Caco-2 (cell line): ENCODE results near the gene ELL2. TPM values are rescaled to one million over a fixed set of nuclear protein-coding genes. Genes with fewer than 3 reads are reported as not detected.

Experiments used
- BruUV-seq: library from RNA; stranded (reverse); fragments of 400-500 nt; replicated peaks from 2 replicates; lab custom pipeline; 2021; lab: Mats Ljungman, UMichigan
- CTCF ChIA-PET: fragments of 300-600 bp; sonication (Branson Sonifier 250); formaldehyde crosslinking; loops from one replicate; lab custom pipeline; 2022; ENCODE audit warnings: antibody characterized with exemption; lab: Charles Lee
- POLR2A ChIA-PET: fragments of 300-600 bp; sonication (Branson Sonifier 250); formaldehyde crosslinking; loops from one replicate; lab custom pipeline; 2022; ENCODE audit warnings: antibody characterized with exemption; lab: Charles Lee
- DNase-seq, 2 experiments: peaks; one replicate each; pipeline versions ENCODE4 v3.0.0 to v3.0.0-alpha.2; 2020 to 2022
- H3K27me3 ChIP-seq: replicated peaks from 2 replicates; pipeline ENCODE4 v1.6.0; 2011; ENCODE audit warnings: low read length; ENCODE audit not compliant: control insufficient read depth, insufficient read depth
- H3K36me3 ChIP-seq: 2 replicates; pipeline ENCODE4 v1.5.1; 2011; ENCODE audit warnings: low read length; ENCODE audit not compliant: control insufficient read depth, insufficient read depth
- H3K4me1 ChIP-seq: fragments of 250-450 bp; sonication (Bioruptor Pico); 2 replicates; pipeline ENCODE4 v1.5.1; 2020; ENCODE audit warnings: mild to moderate bottlenecking
- H3K4me3 ChIP-seq: 2 replicates; pipeline ENCODE4 v1.5.1; 2011; ENCODE audit warnings: low read depth, mild to moderate bottlenecking, control low read depth, low read length
- H3K9me3 ChIP-seq: fragments of 250-450 bp; sonication (Bioruptor Pico); 2 replicates; pipeline ENCODE4 v1.5.1; 2020; ENCODE audit warnings: mild to moderate bottlenecking, moderate library complexity
- H3K27ac Mint-ChIP-seq: one replicate; pipeline ENCODE4 v1.8.0; 2022; ENCODE audit warnings: mixed read lengths; ENCODE audit not compliant: unreplicated experiment
- H3K27me3 Mint-ChIP-seq: one replicate; pipeline ENCODE4 v1.8.0; 2022; ENCODE audit warnings: mixed read lengths; ENCODE audit not compliant: insufficient read depth, unreplicated experiment
- H3K36me3 Mint-ChIP-seq: one replicate; pipeline ENCODE4 v1.8.0; 2022; ENCODE audit warnings: mild to moderate bottlenecking, mixed read lengths; ENCODE audit not compliant: insufficient read depth, unreplicated experiment
- H3K4me1 Mint-ChIP-seq: one replicate; pipeline ENCODE4 v1.8.0; 2022; ENCODE audit warnings: low read depth, mixed read lengths; ENCODE audit not compliant: unreplicated experiment
- H3K4me3 Mint-ChIP-seq: one replicate; pipeline ENCODE4 v1.8.0; 2022; ENCODE audit warnings: mild to moderate bottlenecking, moderate library complexity, mixed read lengths; ENCODE audit not compliant: unreplicated experiment
- H3K9me3 Mint-ChIP-seq: one replicate; pipeline ENCODE4 v1.8.0; 2022; ENCODE audit warnings: mixed read lengths; ENCODE audit not compliant: unreplicated experiment
- intact Hi-C: fragments of 100-400 bp; cut with micrococcal nuclease; formaldehyde crosslinking; loops from one replicate; pipeline ENCODE4 v1.10.0; 2022; ENCODE audit not compliant: unreplicated experiment
- total RNA-seq: library from RNA; stranded (reverse); gene quantifications from 2 replicates; pipeline ENCODE4 v1.2.3, GENCODE V29; 2022
- TF ChIP-seq, protein P1 (sequence below), 2 experiments: fragments of 200-600 bp in 1 of 2; IDR thresholded peaks; 1 replicate in 1 of 2; 2 replicates in 1 of 2; pipeline versions ENCODE4 v1.5.1 to v1.8.0; 2011 to 2022; ENCODE audit warnings: antibody characterized with exemption in 1 of 2, control low read depth in 1 of 2, inconsistent platforms in 1 of 2, low read depth in 1 of 2, low read length in 1 of 2, mild to moderate bottlenecking in 1 of 2, moderate library complexity in 1 of 2; ENCODE audit not compliant: insufficient read depth in 1 of 2, severe bottlenecking in 1 of 2, unreplicated experiment in 1 of 2

Gene ELL2
- total RNA-seq, 1 experiment from 2014 or later: 81.0 TPM

DNA sequence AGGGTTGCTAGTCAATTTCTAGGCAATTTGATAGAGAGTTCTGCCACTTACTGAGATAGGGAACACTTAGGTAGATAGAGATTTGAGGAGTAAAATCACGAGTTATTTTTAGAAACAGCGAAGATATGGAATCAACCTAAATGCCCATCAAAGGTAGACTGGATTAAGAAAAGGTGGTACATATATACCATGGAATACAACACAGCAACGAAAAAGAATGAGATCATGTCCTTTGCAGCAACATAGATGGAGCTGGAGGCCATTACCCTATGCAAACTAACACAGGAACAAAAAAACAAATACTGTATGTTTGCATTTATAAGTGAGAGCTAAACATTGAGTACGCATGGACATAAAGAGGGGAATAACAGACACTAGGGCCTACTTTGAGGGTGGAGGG is 9.7 kb downstream of the ELL2 start:
- Mint-ChIP-seq H3K9me3 (no peaks in the 10 kb centered on the region), H3K27ac (no peak overlapping the region), H3K36me3 (peaks cover 30% of the 10 kb centered on the region), H3K27me3 (no peaks in the 10 kb centered on the region), H3K4me1 (peaks cover 5% of the 10 kb centered on the region), H3K4me3 (no peak overlapping the region)
- TF ChIP-seq, protein P1, sequence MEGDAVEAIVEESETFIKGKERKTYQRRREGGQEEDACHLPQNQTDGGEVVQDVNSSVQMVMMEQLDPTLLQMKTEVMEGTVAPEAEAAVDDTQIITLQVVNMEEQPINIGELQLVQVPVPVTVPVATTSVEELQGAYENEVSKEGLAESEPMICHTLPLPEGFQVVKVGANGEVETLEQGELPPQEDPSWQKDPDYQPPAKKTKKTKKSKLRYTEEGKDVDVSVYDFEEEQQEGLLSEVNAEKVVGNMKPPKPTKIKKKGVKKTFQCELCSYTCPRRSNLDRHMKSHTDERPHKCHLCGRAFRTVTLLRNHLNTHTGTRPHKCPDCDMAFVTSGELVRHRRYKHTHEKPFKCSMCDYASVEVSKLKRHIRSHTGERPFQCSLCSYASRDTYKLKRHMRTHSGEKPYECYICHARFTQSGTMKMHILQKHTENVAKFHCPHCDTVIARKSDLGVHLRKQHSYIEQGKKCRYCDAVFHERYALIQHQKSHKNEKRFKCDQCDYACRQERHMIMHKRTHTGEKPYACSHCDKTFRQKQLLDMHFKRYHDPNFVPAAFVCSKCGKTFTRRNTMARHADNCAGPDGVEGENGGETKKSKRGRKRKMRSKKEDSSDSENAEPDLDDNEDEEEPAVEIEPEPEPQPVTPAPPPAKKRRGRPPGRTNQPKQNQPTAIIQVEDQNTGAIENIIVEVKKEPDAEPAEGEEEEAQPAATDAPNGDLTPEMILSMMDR (IDR thresholded peaks at IDR 0.05; ENCODE audit: insufficient read depth in 1 of 2, low read depth in 1 of 2, low read length in 1 of 2, severe bottlenecking in 1 of 2, unreplicated experiment in 1 of 2): no peak
- ChIA-PET POLR2A (no interaction called here), CTCF (no interaction called here)
- intact Hi-C loops: no loop called here
- H3K9me3 ChIP-seq: no peaks in the 10 kb centered on the region; the same call in 1 of the 2 replicates
- H3K36me3 ChIP-seq: peaks cover 3% of the 10 kb centered on the region; the same call in 1 of the 2 replicates
- DNase-seq: no peak
- peaks cover 10% of the 10 kb centered on the region for H3K4me1 ChIP-seq
- H3K4me3 ChIP-seq: no peak overlapping the region
- H3K27me3 ChIP-seq: no peaks in the 10 kb centered on the region
- BruUV-seq: no TSS peak

- Mint-ChIP-seq H3K27me3 (no peaks in the 10 kb centered on the region), H3K4me3 (no peak overlapping the region), H3K27ac (no peak overlapping the region), H3K36me3 (peaks cover 30% of the 10 kb centered on the region), H3K4me1 (peaks cover 16% of the 10 kb centered on the region), H3K9me3 (no peaks in the 10 kb centered on the region)
- Histone ChIP-seq H3K4me1 (no peaks in the 10 kb centered on the region), H3K36me3 (peaks cover 2% of the 10 kb centered on the region; the same call in 1 of the 2 replicates), H3K9me3 (no peaks in the 10 kb centered on the region; the same call in 1 of the 2 replicates), H3K4me3 (no peak overlapping the region), H3K27me3 (no peaks in the 10 kb centered on the region)
- intact Hi-C loops: no loop called here
- no peak for DNase-seq
- CTCF ChIA-PET: interaction anchor here (0.5 kb wide), 1 partner anchor 52 kb away, joined by 3 read pairs; no protein-coding TSS in a partner anchor
- TF ChIP-seq, protein P1 (IDR thresholded peaks at IDR 0.05; ENCODE audit: insufficient read depth in 1 of 2, low read depth in 1 of 2, low read length in 1 of 2, severe bottlenecking in 1 of 2, unreplicated experiment in 1 of 2): no peak
- BruUV-seq: no TSS peak
- POLR2A ChIA-PET: no interaction called here
Observed at GRCh38 chr5:95949810-95950209, 11.8 kb downstream of the ELL2 start.

DNA sequence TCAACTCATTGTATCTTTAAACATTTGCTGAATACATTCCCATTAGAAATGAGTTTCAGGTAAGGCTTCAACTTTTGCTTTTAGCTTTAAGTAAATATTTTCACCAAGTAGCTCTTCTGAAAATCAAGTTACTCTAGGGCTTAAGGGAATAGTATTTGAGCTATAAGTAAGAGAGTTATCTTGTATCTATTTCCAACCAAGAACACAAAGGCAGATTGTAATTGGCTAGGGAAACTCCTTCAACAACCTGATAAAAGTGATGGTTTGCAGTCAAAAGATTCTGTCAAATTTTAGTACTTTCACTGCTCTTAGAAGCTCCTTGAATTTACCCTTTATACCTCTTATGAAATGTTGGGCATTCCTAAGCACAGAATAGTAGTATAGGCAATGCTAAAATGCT is 13.0 kb downstream of the ELL2 start:
- H3K36me3 Mint-ChIP-seq: peaks cover 19% of the 10 kb centered on the region
- CTCF ChIA-PET: no interaction called here
- peaks cover 2% of the 10 kb centered on the region; the same call in 1 of the 2 replicates for H3K36me3 ChIP-seq

More for the DNA sequence above, 13.0 kb downstream of the ELL2 start:
- H3K4me1 Mint-ChIP-seq: peaks cover 15% of the 10 kb centered on the region
- Histone ChIP-seq H3K4me1 (no peaks in the 10 kb centered on the region), H3K9me3 (no peaks in the 10 kb centered on the region; the same call in 1 of the 2 replicates), H3K27me3 (no peaks in the 10 kb centered on the region), H3K4me3 (no peak overlapping the region)
- no peak overlapping the region for H3K27ac Mint-ChIP-seq
- POLR2A ChIA-PET: no interaction called here
- no peak overlapping the region for H3K4me3 Mint-ChIP-seq
- TF ChIP-seq, protein P1 (IDR thresholded peaks at IDR 0.05; ENCODE audit: insufficient read depth in 1 of 2, low read depth in 1 of 2, low read length in 1 of 2, severe bottlenecking in 1 of 2, unreplicated experiment in 1 of 2): no peak
- no TSS peak for BruUV-seq
- no peaks in the 10 kb centered on the region for H3K9me3 Mint-ChIP-seq
- intact Hi-C loops: no loop called here
- no peak for DNase-seq
- H3K27me3 Mint-ChIP-seq: no peaks in the 10 kb centered on the region
